Stimulated activated CD8-positive, alpha-beta memory T cell treated with anti-CD3 and anti-CD28 coated beads, Interleukin-2, amount 100 ng/mL, for 48 hours (primary cell): Measurements from ENCODE around the gene JHY.
"Not testable (repeated sequence)": the region's sequence is repeated elsewhere in the genome, so short reads cannot be mapped to it uniquely, and the experiment has no call there.

Experiments used
- DNase-seq, 2 donors: peaks; one replicate each; pipeline ENCODE4 v3.0.0-alpha.2; 2020; ENCODE audit warnings: low read depth in 2 of 2

The JHY gene

DNA sequence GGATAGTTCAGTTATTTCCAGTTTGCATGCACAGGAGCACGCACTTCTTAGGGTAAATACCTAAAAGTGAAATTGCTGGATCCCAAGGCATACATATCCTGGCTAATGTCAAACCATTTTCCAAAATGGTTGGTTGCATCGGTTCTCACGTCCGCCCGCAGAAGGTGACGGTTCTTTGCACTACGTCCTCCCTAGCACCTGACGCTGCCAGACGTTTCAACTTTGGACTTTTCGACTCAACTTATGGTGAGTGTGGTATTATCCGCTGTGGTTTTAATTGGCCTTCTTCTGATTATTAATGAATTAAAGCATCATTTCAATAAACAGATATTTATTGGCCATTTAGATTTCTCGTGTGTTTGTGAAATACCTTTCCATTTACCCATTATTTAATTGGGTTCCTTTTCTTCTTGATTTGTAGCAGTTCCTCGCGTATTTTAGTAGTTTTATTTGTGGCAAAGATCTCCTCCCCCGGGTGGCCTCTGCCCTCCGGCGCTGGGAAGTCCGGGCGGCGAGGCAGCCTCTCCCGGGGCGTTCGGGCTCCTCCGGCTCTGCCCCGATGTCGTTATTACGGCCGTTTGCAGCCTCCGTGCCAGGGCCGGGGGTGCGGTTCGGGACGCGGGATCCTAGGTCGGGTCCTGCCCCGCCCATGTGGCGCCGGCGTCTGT is at the start of gene JHY:
Gene JHY (plus strand): TSS at position 571 of the 668 bp plus-strand sequence. CDS start 3,091 bp downstream, outside the sequence.
- DNase-seq = no peak

DNA sequence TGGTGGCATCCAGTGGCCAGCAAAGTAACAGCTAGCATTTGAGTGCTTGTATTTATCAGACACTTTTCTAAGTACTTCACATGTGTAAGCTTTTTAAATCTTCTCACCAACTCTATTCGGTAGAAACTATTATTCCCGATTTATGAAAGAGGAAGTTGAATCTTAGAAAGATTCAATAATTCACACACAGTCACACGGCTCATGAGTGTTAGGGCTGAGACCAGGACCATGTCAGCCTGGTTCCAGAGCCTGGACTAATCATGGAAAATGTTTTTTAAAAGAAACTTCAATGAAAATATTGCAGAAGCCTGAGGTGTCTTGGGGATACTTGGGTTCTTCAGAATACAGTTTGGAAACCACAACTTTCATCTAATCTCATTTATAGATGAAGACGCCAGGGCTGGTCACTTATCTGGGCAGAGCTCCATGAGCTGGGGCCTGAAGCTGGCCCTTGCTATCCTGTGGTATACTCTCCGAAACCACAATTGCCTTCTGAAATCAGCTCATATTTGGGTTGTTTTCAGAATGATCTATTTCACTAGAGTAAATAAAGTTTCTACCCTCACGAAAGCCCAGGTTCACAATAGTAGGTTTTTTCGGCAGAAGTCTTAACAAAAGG is 48.6 kb upstream of the JHY start:
- DNase-seq = no peak

DNA sequence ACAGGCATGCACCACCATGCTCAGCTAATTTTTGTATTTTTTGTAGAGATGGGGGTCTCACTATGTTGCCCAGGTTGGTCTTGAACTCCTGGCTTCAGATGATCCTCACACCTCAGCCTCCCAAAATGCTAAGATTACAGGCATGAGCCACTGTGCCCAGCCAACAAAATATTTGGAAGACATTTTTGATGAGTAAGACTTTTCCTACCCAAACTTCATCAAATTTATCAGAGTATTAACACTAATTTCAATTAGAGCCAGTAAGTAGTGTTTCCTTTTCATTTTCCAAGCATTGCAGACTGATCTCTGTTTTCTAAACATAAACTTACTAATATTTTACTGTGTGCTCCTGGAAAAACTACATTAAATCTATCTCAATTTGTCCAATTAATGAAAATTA is 45.6 kb upstream of the JHY start:
- DNase-seq = no peak

DNA sequence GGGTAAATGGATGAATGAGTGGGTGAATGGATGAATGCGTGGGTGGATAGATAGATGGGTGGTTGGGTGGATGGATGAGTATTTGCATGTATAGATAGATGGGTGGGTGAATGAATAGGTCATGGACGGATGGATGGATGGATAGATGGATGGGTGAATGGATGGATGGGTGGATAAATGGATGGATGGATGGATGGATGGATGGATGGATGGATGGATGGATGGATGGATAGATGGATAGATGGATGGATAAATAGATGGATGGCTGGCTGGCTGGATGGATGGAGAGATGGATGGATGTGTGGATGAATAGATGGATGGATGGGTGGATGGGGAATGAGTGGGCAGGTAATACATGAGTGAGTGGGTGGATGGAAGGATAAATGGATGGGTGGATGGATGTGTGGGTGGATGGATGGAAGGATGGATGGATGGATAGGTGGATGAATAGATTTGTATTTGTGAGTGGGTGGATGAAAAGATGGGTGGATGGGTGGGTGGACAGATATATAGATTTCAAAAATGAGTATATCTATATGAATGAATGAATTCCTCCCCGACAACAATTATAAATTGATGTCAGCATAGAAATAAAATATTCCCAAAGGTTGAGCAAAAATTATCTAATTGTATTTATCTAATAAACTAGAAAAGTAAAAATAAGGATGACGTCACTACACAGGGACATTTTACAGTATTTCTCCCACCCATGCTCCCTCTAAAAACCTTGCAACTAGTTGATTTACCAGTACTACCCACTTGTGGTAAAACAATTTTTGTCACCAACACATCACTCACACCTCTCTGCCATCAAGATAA is 44.8 kb upstream of the JHY start:
- DNase-seq = no peak

DNA sequence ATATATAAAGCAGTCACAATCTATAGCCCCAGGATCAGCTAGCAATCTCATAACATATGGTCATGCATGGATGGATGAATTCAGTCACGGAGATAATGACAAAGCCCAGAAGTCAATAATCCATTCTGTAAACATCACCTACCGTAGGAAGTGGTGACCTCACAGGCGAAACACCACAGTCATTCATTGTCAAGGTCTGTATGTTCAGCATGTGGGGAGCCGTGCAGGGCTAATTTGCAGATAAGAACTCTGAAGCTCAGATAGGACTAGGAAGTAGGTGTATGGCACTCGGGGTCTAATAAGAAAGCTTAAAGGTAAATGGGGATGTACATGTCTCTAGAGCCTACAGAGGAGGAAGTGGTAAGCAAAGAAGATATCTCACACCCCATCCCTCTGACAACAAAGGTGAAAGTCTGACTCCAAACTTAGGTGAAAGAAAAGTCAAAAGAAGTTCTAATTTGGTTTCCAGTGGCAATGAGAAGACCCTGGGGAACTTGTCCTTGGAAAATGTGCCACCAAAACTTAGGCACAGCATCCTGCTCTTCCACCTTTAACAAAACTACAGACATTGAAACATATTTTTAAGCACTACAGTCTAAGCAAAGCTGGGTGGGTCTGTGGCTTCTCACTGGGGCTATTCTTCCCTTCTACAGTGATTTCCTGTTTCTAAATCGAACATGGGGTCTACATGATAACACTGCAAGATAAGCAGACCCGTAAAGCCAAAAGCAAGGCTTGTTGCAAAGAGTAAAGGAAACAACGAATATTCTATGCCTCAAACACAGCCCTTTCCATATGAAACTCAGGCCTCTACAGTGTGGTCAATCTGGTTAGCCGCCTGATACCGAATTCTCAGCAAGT is 39.0 kb upstream of the JHY start:
- DNase-seq = peak in 1 of 2 donors; percentile 40

DNA sequence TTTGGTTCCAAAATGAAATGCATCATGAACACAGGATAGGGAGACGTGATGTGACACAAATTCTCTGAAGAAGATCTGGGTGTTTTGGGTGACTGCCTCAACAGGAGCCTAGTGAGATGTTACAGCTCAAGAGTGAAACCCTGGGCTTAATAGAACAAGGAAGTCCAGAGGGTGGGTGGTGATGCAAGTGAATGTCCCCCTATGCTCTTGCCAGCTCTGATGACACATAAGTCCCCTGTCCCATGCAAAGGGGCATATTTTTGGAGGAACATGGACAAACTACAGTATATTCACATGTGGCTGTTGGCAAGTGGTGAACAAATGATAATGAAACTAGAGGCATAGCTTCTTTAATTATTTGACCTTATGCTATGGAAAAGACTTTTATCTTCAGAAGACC is 35.1 kb upstream of the JHY start:
- no peak for DNase-seq

DNA sequence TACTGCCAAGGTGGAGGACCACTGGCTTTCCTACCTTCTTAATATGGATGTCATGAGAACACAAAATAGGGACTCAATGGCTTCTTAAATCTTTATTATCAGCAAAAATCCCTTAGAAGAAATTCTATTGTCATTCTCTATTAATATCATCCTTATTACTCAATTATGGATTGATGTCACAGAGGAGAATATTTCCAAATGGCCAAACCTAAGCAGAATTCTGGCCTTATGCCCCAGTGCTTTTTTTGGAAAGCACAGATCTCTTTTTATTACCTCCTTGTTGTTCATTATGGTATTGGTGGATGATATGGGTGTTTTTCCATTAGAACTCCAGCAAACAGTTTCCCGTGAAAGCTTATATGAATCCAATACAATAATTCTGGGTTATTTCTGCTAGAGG is 34.4 kb upstream of the JHY start:
- no peak for DNase-seq

DNA sequence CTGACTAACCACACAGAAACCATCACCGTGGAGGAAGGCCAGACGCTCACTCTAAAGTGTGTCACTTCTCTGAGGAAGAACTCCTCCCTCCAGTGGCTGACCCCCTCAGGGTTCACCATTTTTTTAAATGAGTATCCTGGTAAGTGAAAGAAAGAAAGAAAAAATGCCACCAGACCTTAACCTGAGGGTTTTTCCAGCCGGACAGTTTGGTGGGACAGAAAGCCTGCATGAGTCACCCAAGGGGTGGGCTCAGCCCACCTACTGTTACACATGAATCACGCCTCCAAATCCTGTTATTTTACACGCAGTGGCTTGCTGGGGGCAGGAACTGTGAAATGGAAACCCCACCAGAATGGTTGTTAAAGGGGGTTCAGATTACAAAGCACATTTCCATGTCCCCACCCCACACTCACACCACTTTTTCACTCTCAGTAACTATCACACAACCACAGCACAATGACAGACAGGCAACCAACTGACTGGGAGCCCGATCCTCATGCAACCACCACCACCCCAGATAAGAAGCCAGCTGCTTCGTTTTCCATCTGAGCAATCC is 32.4 kb upstream of the JHY start:
- peak; percentile 50 to 61 for DNase-seq

DNA sequence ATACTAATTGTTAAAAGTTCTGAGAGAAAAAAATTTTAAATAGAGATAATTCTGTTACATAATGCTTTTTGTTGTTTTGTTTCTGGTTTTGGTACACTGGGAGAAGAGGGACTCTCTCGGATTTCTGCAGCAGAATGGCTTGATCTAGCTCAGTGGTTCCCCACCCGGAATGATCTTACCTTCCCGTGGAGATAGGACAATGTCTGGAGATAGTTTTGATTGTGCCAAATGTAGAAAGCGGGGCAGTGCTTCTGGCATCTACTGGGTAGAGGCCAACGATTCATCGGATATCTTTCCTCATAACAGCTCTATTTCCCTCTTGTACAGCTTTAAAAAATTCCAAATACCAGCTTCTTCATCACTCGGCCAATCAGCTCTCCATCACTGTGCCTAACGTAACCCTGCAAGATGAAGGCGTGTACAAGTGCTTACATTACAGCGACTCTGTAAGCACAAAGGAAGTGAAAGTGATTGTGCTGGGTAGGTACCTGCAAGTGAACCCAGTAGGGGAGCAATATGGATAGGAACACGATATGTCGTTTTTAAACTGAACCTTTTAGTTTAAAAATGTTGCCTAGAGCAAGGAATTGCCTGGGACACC is 31.1 kb upstream of the JHY start:
- no peak for DNase-seq

DNA sequence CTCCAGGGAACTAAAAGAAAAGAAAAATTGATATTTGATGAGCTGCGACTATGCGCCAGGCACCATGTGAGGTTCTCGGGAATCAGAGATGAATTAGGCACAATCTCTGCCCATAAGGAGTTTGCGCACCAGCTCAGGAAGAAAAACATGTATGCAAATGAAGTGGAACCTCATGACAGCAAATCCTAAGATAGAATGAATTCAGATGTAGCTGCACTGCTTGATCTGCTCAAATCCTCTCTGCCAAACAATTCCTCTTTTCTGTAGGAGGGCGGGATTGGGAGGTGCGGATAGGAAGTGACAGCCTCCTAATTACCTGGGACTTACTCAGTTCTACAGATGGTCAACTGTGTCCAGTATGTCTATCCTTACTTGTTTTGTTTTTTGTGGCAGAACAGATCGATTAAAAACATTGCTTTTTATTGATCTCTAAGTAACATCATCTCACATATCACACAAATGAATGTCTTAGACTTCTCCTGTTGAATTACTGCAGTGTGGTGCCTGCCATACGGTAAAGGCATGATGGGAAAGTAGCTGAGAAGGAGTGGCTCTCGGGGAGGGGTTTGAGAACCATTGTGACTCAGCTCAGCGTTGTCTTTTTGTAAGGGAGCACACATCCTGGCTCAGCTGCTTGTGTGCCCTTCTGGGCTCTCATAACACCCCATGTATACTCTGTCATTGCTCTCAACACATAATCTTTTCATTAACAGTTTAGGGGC is 30.3 kb upstream of the JHY start:
- DNase-seq = no peak

DNA sequence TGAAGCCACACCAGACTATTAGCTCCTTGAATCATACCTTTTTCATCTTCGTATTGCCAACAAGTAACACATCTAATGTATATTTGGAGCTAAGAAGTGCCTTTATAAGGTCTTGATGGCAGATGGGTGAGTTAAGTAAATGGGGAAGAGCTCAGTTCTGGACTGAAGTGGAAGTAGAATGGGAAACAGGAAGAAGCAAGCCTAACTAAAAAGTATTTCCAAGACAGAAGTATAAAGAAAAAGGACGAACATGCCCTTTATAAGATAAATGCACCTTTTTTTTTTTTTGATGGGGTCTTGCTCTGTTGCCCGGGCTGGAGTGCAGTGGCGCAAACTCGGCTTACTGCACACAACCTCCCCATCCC is 29.8 kb upstream of the JHY start:
- no peak for DNase-seq

DNA sequence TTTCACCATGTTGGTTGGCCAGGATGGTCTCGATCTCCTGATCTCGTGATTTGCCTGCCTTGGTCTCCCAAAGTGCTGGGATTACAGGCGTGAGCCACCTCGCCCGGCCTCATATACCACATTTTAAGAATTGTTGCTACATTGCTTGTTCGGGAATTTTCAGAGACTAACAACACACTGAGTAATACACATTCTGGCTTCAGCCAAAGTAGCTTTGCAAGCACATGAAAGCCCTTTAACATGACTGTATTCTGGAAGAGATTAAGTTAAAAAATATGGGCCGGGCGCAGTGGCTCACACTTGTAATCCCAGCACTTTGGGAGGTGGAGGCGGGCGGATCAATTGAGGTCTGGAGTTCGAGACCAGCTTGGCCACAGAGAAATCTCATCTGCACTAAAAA is 29.3 kb upstream of the JHY start:
- no peak for DNase-seq

DNA sequence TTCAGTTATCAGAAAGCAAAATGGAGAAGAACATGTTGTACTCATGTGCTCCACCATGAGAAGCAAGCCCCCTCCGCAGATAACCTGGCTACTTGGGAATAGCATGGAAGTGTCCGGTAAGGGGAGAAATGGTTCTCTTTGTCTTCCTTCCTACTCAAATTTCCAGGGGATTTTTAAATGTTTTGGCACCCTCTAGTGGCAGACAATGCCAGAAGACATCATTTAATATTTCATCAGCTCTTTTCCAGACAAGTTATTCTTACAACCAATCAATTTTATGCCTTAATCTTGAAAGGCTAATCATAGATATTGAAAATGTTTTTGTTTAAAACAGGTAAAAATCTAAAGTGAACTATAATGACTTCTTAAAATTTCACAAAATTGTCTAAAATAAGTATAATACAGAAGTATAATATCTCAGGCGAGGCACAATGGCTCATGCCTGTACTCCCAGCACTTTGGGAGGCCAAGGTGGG is 28.6 kb upstream of the JHY start:
- DNase-seq = no peak

DNA sequence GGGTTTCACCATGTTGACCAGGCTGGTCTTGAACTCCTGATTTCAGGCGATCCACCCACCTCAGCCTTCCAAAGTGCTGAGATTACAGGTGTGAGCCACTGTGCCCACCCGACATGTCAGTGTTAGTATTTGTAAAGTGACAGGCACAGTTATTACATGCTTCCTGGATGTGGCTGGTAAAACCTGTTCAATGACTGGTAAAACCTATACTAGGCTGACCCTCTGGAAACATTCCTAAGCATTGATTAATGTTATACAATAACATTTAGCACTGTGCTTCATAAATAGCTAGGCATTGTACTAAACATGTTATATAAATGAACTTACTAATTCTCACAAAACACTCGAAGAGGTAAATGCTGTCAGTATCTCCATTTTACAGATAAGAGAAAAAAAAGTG is 20.9 kb upstream of the JHY start:
- DNase-seq = no peak

DNA sequence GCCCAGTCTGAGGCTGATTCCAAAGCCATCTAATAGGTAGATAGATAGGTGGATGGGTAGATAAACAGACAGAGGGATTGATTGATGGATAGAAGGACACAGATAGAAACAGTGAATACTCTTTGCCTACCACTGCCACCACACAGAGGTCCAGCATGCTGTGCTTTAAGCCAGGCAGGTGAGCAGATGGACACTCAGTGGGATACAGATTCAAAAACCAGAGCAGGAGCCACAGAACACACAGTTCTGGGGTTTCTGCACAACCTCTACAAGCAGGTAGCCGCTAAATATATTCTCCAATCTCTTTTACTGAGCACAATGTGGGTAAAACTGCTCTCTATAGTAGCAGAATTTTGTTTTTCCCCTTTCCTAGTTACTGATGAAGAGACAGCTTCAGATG is 20.5 kb upstream of the JHY start:
- DNase-seq = no peak

DNA sequence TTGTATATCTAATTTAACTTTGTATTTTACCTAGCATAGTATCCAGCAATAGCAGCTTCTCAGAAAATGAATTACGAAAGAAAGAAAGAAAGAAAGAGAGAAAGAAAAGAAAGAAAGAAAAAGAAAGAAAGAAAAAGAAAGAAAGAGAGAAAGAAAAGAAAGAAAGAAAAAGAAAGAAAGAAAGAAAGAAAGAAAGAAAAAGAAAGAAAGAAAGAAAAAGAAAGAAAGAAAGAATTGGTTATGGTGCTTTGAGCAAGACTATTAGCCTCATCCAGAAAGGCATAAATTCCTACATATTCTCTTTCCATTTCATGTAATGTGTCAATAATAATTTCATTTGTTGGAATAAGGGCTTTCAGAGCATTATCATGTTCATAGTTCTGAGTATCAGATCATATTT is 19.4 kb upstream of the JHY start:
- not testable (repeated sequence) for DNase-seq

DNA sequence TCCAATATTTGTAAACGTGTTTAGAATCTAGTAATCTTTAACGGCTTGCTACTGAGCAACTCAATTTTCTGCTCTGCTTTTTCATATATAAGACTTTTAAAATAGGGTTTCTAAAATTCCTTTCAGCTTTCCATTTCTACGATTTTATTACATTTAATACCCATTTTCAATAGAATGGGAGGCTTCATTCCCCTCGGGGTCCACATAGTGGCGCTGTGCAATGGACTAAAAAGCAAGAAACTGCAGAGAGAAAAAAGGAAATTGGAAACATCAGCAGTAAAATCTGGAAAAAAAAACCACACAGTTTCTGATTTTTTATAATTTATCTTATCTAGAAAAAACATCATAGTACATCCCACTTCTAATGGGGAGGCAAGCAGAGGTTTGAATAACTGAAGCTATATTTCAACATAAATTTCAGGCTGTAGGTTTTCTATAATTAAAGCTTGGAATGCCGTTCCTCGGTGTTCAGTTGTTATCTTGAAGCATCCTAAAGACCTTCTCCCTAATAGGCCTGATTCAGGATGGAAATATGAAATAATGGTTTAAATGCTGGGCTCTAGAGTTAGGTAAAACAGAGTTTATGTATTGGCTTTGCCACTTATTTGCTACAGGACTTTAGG is 18.7 kb upstream of the JHY start:
- DNase-seq = no peak

DNA sequence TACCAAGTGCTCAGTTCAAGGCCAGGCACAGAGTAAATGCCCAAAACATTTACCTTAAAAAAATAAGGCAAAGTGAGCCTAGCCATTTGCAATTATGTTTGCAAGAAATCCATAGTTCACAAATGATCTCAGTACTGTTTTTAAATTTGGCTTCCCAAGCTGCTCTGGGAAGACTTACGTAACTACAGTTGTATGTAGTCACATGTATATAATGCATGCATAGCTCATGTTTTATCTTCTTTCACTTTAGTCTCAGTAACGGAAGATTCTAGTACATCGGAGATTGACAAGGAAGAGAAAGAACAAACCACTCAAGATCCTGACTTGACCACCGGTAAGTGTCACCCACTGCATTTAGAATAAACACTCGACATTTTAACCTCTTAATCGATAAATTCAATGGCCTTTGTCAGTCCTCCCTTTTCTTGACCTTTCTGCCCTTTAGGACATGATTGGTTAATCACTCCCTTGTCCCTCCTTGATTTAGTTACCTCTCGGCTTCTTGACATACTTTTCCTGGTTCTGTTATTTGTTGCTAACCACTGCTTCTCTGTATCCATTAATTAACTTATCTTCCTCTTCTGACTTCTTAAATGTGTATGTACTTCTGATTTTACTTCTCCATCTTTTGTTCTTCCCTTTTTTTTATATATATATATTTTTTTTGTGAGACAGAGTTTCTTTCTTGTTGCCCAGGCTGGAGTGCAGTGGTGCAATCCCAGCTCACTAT is 18.0 kb upstream of the JHY start:
- no peak for DNase-seq

DNA sequence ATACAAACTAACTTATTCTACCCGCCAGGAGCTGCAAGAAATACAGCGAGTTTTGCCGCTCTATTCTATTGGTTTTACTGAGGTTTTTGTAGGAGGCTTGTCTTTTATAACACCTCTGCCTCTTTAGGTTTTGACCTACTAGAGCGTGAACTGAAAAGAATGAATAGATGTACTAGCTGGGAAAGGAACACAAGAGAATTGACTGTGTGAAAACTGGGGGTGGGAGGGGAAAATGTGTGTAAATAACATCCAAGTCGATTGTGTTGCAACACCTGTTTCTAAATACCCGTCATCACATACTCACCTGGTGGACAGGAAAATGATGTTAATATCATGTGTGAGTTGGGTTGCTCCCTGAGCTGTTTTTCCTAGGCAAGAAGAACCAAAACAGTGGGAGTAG is 12.9 kb upstream of the JHY start:
- no peak for DNase-seq
